ENCODE results near the gene BTBD2. TPM values are rescaled to one million over a fixed set of nuclear protein-coding genes. Genes with fewer than 3 reads are reported as not detected.

Gene BTBD2
- total RNA-seq (2021): 110 and 113 TPM in 2 replicates
- long read RNA-seq, transcript BTBD2-201 (9 exons, 2,649 nt): major isoform, 5 of 33 reads
- long read RNA-seq, partial matches to known transcripts: 15 of 33 reads
- long read RNA-seq, other reads (novel, unspliced or antisense): 9 of 33 reads

DNA sequence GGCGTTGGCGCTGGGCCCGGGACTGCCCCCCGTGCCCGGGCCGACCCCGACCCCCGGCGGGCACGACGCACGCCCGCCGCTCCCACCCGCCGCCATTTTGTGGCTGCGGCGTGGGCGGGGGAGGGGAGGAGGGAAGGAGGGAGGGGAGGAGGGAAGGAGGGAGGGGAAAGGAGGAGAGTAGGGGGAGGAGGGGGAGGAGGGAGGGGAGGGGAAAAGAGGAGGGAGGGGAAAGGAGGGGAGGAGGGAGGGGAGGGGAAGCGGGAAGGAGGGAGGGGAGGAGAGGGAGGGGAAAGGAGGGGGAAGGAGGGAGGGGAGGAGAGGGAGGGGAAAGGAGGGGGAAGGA lies at the start of gene BTBD2:
TSS of gene BTBD2 (minus strand) at position 107 of the 343 bp plus-strand sequence. CDS start at position 96, 11 bp downstream.
- Histone ChIP-seq H3K4me2 (ENCODE audit: insufficient read depth, insufficient read length, low read length) (peak within 1 kb of the TSS; percentile 51), H3K9ac (ENCODE audit: extremely low read depth, insufficient read length, low read length) (peak within 1 kb of the TSS; percentile 66), H3K9me3 (ENCODE audit: control insufficient read depth, low read depth, low read length) (no peaks in the 10 kb centered on the region), H3K23ac (ENCODE audit: insufficient read length, low read depth, low read length) (no peak within 1 kb of the TSS), H4K20me1 (ENCODE audit: control insufficient read depth, insufficient read depth, insufficient read length) (no peaks in the 10 kb centered on the region), H2BK12ac (ENCODE audit: insufficient read length, low read depth, low read length) (no peak within 1 kb of the TSS), H3K79me2 (ENCODE audit: insufficient read depth, low read length) (no peaks in the 10 kb centered on the region; the same call in 1 of the 2 replicates), H2AK5ac (ENCODE audit: insufficient read length, low read length) (no peak within 1 kb of the TSS), H3K4ac (ENCODE audit: low read depth, low read length) (no peak within 1 kb of the TSS), H3K23me2 (ENCODE audit: insufficient read length, low read depth, low read length, poor library complexity, severe bottlenecking) (peaks cover 4% of the 10 kb centered on the region), H3K14ac (ENCODE audit: insufficient read depth, low read length) (peak within 1 kb of the TSS; percentile 86), H2BK120ac (ENCODE audit: low read depth, low read length, poor library complexity, severe bottlenecking) (no peak within 1 kb of the TSS), H2BK15ac (ENCODE audit: low read depth, low read length) (no peak within 1 kb of the TSS), H4K8ac (replicated peaks; ENCODE audit: insufficient read length, low read depth, low read length) (no peak within 1 kb of the TSS), H4K5ac (ENCODE audit: insufficient read length, low read depth, low read length) (no peak within 1 kb of the TSS), H2BK20ac (ENCODE audit: low read depth, low read length, poor library complexity, severe bottlenecking) (no peak within 1 kb of the TSS), H3K4me1 (ENCODE audit: insufficient read depth, low read length) (no peaks in the 10 kb centered on the region), H3K27ac (ENCODE audit: insufficient read length, low read depth, low read length) (no peak within 1 kb of the TSS), H2AFZ (ENCODE audit: low read length) (no peak within 1 kb of the TSS), H3K18ac (ENCODE audit: insufficient read length, low read depth, low read length) (no peak within 1 kb of the TSS), H3K27me3 (ENCODE audit: insufficient read depth, low read length) (no peaks in the 10 kb centered on the region), H3K79me1 (ENCODE audit: insufficient read depth, low read depth, low read length, poor library complexity, severe bottlenecking) (no peaks in the 10 kb centered on the region), H2BK5ac (ENCODE audit: insufficient read length, low read length) (no peak within 1 kb of the TSS), H3K56ac (ENCODE audit: insufficient read length, low read depth, low read length) (no peak within 1 kb of the TSS), H3T11ph (ENCODE audit: low read length) (no peak within 1 kb of the TSS), H4K91ac (ENCODE audit: insufficient read length, low read depth, low read length) (no peak within 1 kb of the TSS)
- no peaks in the 10 kb centered on the region; a peak in 2 of 5 replicates for H3K9me3 Mint-ChIP-seq
- no peak within 1 kb of the TSS for H3K27ac Mint-ChIP-seq
- H3K4me1 Mint-ChIP-seq: peaks cover 5 to 20% of the 10 kb centered on the region in 2 experiments; a peak in 3 of 4 replicates
- WGBS (ENCODE audit: extremely low coverage, insufficient read length, low lambda C conversion rate): no CpG with 5 or more reads among the region's 20 CpGs
- H3K27me3 Mint-ChIP-seq (ENCODE audit: low read depth): no peaks in the 10 kb centered on the region
- H3K36me3 Mint-ChIP-seq (ENCODE audit: insufficient read depth in 1 of 3, low read depth in 3 of 3): peaks cover 17 to 26% (median 21%) of the 10 kb centered on the region in 3 experiments; a peak in 6 of 7 replicates
- TF ChIP-seq CTCF (conservative IDR thresholded peaks at IDR 0.05): no peak
- H3K4me3 Mint-ChIP-seq: peak within 1 kb of the TSS; percentile 66 to 76
- DNase-seq: no peak
